ENCODE results near the gene ZNF280A. TPM values are rescaled to one million over a fixed set of nuclear protein-coding genes. Genes with fewer than 3 reads are reported as not detected.

ZNF280A gene
- total and polyA plus RNA-seq, 9 of the 15 experiments (the other 6 are each of a cell fraction or from before 2014, with no cell fraction given): 19.0 to 40.8 (median 28.6) TPM

- TF ChIP-seq ZBTB11 (CRISPR knock-in tag; IDR thresholded peaks at IDR 0.05): no peak
- TF ChIP-seq ZNF518B (CRISPR knock-in tag; IDR thresholded peaks at IDR 0.05): peak; percentile 63; the same call in 1 of the 2 replicates
- no peak for TF ChIP-seq BACH1 (tag; IDR thresholded peaks at IDR 0.05)
- no peak for TF ChIP-seq STAT6 (CRISPR knock-in tag; IDR thresholded peaks at IDR 0.05)
- TF ChIP-seq MBD1 (CRISPR knock-in tag; IDR thresholded peaks at IDR 0.05): peak; percentile 91
- peak; percentile 28; the same call in 1 of the 2 replicates for TF ChIP-seq ZKSCAN8 (CRISPR knock-in tag; IDR thresholded peaks at IDR 0.05)
- no peak for TF ChIP-seq MTF1 (CRISPR knock-in tag; IDR thresholded peaks at IDR 0.05; ENCODE audit: borderline replicate concordance)
Observed at GRCh38 chr22:22536515-22536914, 16.4 kb upstream of the ZNF280A start (continued).

All from K562 (cell line).